ENCODE measurements around the gene PYM1.
"Not testable (repeated sequence)": the region's sequence is repeated elsewhere in the genome, so short reads cannot be mapped to it uniquely, and the experiment has no call there.

The PYM1 gene

DNA sequence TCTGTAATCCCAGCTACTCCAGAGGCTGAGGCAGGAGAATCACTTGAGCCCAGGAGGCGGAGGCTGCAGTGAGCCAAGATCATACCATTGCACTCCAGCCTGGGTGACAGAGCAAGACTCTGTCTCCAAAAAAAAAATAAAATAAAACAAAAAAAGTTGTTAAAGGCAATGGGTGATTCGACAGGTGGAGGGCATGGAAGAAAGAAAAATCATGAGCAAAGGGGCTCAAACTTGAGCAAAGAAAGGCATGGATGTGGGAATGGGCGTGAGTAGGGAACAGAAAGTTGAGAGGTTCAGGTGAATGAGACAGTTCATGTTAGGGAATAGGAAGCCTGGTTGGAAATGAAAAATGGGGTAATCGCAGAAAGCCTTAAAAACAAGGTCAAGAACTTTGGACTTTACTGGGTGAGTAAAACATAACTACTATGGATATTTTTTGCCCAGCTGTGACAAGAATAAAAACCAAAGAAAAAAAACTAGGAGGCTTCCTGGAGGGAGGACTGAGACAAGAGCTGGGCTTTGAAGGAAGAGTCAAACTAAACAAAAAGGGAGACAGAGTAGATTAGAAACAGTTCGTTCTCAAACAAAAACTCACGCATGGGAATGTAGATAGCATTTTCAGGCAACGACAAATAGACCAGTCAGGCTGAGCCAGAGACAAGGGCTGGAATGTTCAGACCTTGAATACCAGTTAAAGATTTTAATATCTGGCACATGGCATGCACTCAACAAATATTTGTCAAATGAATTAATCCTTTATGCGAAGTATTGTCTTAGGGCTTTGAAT lies 18.8 kb downstream of the PYM1 start:
- no peak for DNase-seq (ENCODE audit: low spot score)

DNA sequence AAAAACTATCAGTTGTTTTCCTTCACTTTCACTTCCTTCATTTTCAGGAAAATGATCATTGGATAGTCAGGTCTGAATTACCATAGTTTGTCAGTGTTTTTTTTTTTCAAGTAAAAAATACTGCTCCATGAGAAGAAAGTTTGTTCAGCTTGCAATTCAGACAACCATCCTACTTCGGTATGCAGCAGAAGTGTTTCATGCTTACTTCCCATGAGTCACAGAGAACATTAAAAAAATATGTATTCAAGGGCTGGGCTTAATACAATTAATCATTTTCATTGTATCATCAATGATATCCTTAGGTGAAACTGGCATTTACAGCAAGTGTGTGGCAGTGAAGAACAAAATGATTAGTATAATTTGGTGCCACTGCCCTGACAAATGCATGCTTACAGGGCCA lies 21.6 kb downstream of the PYM1 start:
- DNase-seq (ENCODE audit: low spot score), result no peak

GRCh38 chr12:55901881-55902490 lies 25.7 kb downstream of the PYM1 start:
- no peak for DNase-seq (ENCODE audit: low spot score)

DNA sequence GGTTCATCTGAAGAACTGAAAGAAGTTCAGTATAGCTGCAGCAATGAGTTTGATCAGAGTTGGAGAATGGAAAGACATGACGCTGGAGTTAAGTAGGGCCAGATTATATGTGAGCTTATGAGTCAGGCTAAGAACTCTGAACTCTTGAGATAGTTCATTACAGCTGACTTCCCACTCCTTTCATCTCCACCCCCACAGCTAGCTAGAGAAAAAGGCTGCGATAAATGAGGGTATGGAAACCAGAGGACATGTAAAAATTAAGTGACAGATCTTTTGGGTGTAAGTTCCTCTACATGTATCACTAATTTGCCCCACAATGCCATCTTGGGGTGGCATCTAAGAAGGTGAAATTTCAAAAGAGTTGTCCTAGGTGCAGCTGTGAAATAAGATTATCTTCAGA lies 28.6 kb downstream of the PYM1 start:
- peak; percentile 24 for DNase-seq (ENCODE audit: low spot score)

- DNase-seq (ENCODE audit: low spot score), result no peak
These were observed 34.0 kb downstream of the PYM1 start for GRCh38 chr12:55893723-55894122.

GRCh38 chr12:55891310-55891709 lies 36.4 kb downstream of the PYM1 start:
- DNase-seq (ENCODE audit: low spot score), result no peak

DNA sequence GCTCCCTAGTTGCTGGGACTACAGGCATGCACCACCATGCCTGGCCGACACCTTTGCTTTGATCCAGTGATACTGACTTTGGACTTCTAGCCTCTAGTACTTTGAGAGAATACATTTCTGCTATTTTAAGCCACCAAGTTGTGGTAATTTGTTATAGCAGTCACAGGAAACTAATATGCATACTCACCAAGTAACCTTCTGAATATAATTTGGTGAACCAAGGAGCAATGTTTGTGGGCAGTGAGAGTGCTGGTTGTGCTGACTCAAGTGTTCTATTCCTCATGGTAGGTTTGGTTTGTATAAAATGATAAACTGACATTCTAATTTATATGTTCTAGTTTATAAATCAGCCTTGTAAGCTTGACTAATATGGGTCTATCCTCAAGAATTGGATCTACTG lies 42.6 kb downstream of the PYM1 start:
- DNase-seq (ENCODE audit: low spot score), result no peak

GRCh38 chr12:55877824-55878223 lies 49.9 kb downstream of the PYM1 start:
- no peak for DNase-seq (ENCODE audit: low spot score)

- no peak for DNase-seq (ENCODE audit: low spot score)
These were observed 51.8 kb downstream of the PYM1 start for GRCh38 chr12:55875704-55876467.

DNA sequence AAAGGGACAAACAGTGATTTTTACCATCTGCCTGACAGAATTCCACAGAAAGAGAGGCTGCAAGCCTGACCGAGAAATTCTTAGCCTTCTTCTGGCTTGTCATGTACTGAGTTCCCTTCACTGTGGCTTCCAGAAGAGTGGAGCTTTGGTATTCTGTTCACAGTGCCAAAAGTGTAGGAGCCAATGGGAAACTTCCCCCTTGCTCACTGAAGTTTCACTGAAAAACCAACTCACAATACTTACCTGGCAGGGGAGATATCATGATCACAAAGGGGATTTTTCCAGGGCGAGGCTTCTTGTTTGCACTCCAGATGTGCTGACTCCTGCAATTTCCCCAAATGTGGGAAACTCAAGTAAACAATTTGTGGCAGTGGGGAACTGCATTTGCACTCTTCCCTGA lies 53.3 kb downstream of the PYM1 start:
- DNase-seq (ENCODE audit: low spot score), result no peak

DNA sequence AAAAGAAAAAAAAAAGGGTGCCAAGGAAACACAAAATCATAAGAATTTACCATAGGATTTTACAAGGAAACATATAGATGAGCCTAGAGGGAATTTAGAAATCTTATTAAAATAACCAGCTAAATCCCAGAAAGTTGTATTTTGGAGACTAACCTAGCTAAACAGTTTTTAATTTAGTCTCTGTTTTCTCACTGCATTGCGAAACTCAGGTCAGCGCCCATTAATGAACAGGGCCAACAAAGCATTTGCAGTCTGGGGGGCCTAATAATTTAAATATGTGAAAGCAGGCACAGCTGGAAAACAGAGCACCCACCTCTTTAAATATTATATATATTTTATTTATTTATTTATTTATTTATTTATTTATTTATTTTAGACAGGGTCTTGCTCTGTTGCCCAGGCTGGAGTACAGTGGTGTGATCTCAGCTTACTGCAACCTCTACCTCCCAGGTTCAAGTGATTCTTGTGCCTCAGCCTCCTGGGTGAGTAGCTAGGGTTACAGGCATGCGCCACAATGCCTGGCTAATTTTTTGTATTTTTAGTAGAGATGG lies 61.2 kb downstream of the PYM1 start:
- DNase-seq (ENCODE audit: low spot score), result not testable (repeated sequence)

GRCh38 chr12:55865327-55865726 lies 62.4 kb downstream of the PYM1 start:
- DNase-seq (ENCODE audit: low spot score), result no peak

GRCh38 chr12:55862931-55863330 lies 64.8 kb downstream of the PYM1 start:
- DNase-seq (ENCODE audit: low spot score), result not testable (repeated sequence)

- DNase-seq (ENCODE audit: low spot score), result no peak
These were observed 65.4 kb downstream of the PYM1 start for GRCh38 chr12:55862286-55862685.

DNA sequence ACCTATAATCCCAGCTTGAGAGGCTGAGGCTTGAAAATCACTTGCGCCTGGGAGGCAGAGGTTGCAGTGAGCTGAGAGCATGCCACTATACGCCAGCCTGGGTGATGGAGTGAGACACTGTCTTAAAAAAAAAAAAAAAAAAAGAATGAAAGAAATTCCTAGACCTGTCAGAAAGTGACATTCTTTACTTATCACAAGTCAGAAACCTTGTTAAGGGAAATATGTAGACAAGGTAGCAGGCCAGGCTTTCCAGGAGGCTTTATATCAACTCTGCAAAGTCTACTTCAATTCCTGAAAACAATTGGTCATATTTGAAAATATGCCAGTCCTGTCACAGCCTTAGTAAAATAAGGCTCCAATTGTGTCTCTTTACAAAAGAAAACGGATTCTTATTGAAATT lies 65.8 kb downstream of the PYM1 start:
- no peak for DNase-seq (ENCODE audit: low spot score)

GRCh38 chr12:55861396-55861795 lies 66.3 kb downstream of the PYM1 start:
- no peak for DNase-seq (ENCODE audit: low spot score)

- no peak for DNase-seq (ENCODE audit: low spot score)
These were observed 75.0 kb downstream of the PYM1 start for GRCh38 chr12:55852740-55853139.

Data from SW480 (cell line).